Measurements from ENCODE around the gene GP9.
"Not testable (repeated sequence)": the region's sequence is repeated elsewhere in the genome, so short reads cannot be mapped to it uniquely, and the experiment has no call there.

GP9 gene

DNA sequence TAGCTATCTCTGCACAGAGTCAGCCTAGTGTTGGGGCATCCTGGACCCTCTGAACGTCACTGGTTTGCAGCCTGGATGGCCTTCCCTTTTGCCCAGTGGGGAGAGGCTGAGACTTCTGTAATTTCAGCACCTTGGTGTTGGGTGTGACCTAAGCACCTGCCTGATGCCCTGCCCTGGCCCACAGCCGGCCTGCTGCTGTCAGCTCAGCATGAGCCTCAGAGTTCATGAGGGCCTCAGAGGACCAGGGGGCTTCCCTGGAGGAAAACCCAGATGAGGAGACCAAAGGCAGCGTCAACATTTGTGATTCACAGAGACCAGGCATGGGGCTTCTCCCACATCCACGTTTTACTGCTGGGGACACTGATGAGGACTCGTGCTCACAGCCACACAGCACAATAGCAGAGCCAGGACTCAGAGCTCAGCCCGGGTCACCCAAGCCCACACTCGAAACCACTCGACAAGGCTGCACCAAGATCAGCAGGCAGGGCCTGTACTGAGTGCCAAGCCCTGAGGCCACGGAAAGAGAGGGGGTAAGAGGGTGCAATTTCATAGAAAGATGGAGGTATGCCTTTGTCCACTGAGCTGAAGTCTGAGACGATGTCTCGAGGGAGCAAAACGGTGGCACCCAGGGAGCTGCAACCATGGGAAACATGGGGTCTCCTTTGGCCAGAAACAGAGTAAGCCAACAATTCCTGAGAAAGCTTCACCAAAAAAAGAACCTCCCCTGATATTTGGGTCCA, 9.9 kb upstream of the GP9 start:
- no peak for DNase-seq (ENCODE audit: low spot score)

- DNase-seq (ENCODE audit: low spot score), result no peak
Observed at GRCh38 chr3:129051871-129052340, 8.7 kb upstream of the GP9 start.

DNA sequence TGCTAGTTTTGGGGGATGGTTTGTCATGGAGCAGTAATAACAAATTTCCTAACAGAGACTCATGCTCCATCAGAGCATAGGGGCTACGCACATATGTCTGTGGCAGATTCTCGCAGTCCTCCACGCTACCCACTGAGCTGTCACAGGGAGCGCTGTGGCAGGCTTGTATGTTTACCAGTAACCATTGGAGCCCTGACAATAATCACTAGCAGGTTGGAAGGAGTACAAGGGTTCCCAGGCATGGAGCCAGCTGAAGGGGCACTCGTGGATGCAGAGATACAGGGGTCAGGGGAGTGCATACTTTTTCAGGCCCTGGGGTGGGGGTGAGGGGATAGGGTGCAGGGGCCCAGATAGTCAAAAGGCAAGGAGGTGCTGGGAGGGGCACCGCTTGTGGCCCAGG, 7.9 kb upstream of the GP9 start:
- no peak for DNase-seq (ENCODE audit: low spot score)

- DNase-seq (ENCODE audit: low spot score), result no peak
Observed at GRCh38 chr3:129054605-129055104, 5.9 kb upstream of the GP9 start.

DNA sequence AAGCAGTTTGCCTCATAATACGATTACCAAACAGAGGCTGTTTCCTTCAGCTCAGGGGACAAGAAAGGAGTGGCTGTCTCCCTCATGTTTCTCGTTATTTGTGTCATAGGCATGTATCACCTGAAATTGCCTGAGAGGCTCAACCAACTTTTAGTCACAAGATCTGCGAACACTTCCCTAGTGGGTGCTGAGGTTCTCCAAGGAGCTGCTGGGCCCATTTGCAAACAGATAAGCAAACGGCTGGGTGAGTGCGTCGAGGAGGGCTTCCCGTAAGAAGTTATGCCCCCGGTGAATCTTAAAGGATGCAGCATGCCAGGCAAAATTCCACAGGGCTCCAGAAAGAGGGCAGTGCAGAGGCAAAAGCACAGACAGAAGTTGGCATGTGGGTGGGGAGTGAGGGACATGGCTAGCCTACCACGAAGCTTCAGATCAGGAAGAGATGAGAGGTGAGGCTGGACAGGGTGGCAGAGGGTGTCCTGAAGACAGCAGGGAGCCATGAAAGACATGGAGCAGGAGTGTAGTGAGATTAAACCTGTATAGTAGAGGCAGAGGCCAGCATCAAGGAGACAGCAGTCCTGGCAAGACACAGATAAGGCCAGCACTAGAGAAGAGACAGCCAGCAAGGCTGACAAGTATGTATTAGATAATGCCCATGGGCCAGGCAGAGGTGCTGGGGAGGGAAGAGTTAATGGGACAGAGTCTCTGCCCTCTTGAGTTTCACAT, 4.0 kb upstream of the GP9 start:
- DNase-seq (ENCODE audit: low spot score), result no peak

GRCh38 chr3:129057249-129057648, 3.3 kb upstream of the GP9 start:
- DNase-seq (ENCODE audit: low spot score), result no peak

GRCh38 chr3:129058441-129059200, 2.0 kb upstream of the GP9 start:
- no peak for DNase-seq (ENCODE audit: low spot score)

GRCh38 chr3:129059311-129059958, 1.1 kb upstream of the GP9 start:
- DNase-seq (ENCODE audit: low spot score), result no peak

GRCh38 chr3:129061023-129061887, 676 bp downstream of the GP9 start:
- DNase-seq (ENCODE audit: low spot score), result no peak

DNA sequence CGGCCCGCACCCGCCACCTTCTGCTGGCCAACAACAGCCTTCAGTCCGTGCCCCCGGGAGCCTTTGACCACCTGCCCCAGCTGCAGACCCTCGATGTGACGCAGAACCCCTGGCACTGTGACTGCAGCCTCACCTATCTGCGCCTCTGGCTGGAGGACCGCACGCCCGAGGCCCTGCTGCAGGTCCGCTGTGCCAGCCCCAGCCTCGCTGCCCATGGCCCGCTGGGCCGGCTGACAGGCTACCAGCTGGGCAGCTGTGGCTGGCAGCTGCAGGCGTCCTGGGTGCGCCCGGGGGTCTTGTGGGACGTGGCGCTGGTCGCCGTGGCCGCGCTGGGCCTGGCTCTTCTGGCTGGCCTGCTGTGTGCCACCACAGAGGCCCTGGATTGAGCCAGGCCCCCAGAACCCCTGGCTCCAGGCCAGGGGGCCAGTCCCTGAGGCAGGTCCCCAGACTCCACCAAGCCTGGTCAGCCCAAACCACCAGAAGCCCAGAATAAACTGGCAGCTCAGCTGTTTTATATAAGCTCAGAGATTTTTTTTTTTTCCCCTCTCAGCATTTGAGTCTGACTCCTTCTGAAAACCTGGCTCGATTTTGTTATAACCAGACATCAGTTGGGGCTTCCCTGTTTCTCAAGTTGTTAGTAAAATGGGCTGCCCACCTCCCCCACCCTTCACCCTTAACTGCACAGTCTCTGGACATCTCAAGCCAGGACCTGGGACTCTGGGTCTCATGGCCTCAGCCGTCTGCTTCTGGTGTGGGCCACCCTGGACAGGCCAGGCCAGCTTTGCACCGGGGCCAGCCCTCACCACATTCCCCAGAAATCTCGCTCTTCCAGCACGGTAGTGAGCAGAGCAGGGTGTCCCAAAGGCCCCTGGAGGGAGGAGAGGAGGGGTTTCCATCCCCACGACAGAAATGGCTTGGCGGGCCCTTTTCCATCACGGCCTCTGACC, 1.6 kb downstream of the GP9 start:
- DNase-seq (ENCODE audit: low spot score), result no peak

DNA sequence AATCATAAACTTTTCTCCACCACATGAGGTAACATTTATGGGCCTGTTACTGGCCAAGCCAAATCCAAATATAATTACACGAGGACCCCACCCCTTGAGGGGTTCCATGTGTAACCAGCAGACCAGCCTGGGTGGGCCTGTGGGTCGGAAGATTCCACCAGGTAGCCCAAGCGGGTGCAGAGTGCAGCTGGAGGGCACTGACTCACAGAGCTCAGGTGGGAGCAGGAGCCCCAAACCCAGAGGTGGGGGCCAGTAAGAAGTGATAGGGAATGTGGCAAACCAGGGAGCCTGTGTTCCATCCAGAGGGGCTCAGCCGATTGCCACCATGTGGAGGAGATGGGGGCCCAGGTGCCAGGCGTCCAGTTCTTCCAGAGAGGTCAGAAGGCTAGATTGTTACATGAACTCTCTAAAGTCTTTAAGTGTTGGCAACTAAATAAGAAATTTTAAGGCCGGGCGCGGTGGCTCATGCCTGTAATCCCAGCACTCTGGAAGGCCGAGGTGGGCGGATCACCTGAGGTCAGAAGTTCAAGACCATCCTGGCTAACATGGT, 2.6 kb downstream of the GP9 start:
- DNase-seq (ENCODE audit: low spot score), result no peak

GRCh38 chr3:129063841-129064482, 3.4 kb downstream of the GP9 start:
- no peak for DNase-seq (ENCODE audit: low spot score)

DNA sequence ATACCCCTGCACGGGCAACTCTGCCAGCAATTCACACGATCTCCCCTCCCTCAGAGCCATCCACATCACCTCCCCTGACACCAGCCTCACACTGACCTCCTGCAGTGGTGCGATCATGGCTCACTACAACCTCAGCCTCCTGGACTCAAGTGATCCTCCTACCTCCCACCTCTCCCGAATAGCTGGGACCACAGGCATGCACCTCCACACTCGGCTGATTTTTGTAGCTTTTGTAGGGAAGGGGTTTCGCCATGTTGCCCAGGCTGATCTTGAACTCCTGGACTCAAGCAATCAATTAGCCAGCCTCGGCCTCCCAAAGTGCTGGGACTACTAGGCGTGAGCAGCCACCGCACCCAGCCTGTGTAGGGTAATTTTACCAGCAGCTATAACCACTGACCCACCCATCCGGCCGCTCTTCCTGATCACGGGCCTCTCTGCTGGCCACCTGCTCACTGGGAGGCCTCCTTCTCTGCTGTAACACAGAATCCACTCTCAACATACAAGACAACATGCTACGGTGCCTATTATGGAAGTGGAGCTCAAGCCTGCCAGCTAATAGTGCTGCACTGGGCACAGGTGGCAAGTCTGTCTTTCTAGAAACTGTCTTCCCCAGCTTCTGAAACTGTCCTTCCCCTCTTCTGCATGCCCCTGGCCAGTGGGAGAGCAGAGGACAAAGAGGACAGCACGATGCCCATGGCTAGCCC, 4.6 kb downstream of the GP9 start:
- DNase-seq (ENCODE audit: low spot score), result no peak

DNA sequence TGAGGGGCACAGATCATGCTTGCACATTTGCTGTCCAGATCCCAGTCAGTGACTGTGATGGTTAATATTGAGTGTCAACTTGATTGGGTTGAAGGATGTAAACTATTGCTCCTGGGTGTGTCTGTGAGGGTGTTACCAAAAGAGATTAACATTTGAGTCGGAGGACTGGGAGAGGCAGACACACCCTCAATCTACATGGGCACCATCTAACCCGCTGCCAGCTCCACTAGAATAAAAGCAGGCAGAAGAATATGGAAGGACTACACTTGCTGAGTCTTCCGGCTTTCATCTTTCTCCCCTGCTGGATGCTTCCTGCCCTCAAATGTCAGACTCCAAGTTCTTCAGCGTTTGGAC, 5.1 kb downstream of the GP9 start:
- no peak for DNase-seq (ENCODE audit: low spot score)

- not testable (repeated sequence) for DNase-seq (ENCODE audit: low spot score)
Observed at GRCh38 chr3:129067719-129068118, 7.1 kb downstream of the GP9 start.

DNA sequence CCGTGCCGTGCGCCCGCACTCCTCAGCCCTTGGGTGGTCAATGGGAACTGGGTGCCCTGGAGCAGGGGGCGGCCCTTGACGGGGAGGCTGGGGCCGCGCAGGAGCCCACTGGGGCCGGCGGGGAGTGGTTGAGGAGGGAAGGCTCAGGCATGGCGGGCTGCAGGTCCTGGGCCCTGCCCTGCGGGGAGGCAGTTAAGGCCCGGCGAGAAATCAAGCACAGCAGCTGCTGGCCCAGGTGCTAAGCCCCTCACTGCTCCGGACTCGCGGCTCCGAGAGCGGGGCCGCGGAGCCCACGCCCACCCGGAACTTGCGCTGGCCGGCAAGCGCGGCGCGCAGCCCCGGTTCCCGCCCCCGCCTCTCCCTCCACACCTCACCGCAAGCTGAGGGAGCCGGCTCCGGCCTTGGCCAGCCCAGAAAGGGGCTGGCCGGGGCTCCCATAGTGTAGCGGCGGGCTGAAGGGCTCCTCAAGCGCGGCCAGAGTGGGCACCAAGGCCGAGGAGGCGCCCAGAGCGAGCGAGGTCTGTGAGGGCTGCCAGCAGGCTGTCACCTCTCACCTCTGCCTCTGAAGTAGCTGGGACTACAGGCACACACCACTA, 7.8 kb downstream of the GP9 start:
- no peak for DNase-seq (ENCODE audit: low spot score)

- not testable (repeated sequence) for DNase-seq (ENCODE audit: low spot score)
Observed at GRCh38 chr3:129069313-129070085, 8.9 kb downstream of the GP9 start.

Data from RKO (cell line).